Inflammatory macrophage treated with lipopolysaccharide for 4 hours (primary cell): ENCODE measurements around the gene ESYT2.
"Not testable (repeated sequence)": the region's sequence is repeated elsewhere in the genome, so short reads cannot be mapped to it uniquely, and the experiment has no call there.

Source experiments
- DNase-seq: peaks from one replicate; pipeline ENCODE4 v3.0.0-alpha.2; 2020

ESYT2 gene

GRCh38 chr7:158707610-158708009 is 121.7 kb downstream of the ESYT2 start:
- no peak for DNase-seq

GRCh38 chr7:158706710-158707590 is 122.4 kb downstream of the ESYT2 start:
- DNase-seq: no peak

- DNase-seq: peak; percentile 49
These were observed 123.0 kb downstream of the ESYT2 start for GRCh38 chr7:158706273-158706704.

GRCh38 chr7:158705234-158705850 is 124.0 kb downstream of the ESYT2 start:
- DNase-seq: no peak

- DNase-seq: peak; percentile 100
These were observed 124.6 kb downstream of the ESYT2 start, which contains the start of gene NCAPG2 for GRCh38 chr7:158704524-158705233. Gene NCAPG2 (minus strand): TSS chr7:158704804. CDS start chr7:158701899, 2,905 bp downstream.

GRCh38 chr7:158703679-158704523 is 125.4 kb downstream of the ESYT2 start:
- not testable (repeated sequence) for DNase-seq

- no peak for DNase-seq
These were observed 126.4 kb downstream of the ESYT2 start for GRCh38 chr7:158702944-158703343.

- DNase-seq: no peak
These were observed 127.1 kb downstream of the ESYT2 start for GRCh38 chr7:158702196-158702595.

GRCh38 chr7:158700008-158700407 is 129.3 kb downstream of the ESYT2 start:
- DNase-seq: no peak

GRCh38 chr7:158699341-158699740 is 130.0 kb downstream of the ESYT2 start:
- no peak for DNase-seq

- DNase-seq: no peak
These were observed 130.6 kb downstream of the ESYT2 start for GRCh38 chr7:158698657-158699195.

- not testable (repeated sequence) for DNase-seq
These were observed 131.7 kb downstream of the ESYT2 start for GRCh38 chr7:158697597-158697996.

- DNase-seq: peak; percentile 90
These were observed 133.4 kb downstream of the ESYT2 start for GRCh38 chr7:158695726-158696452.

- DNase-seq: no peak
These were observed 134.3 kb downstream of the ESYT2 start for GRCh38 chr7:158695056-158695455.

- no peak for DNase-seq
These were observed 134.7 kb downstream of the ESYT2 start for GRCh38 chr7:158694650-158695049.

- DNase-seq: no peak
These were observed 139.8 kb downstream of the ESYT2 start for GRCh38 chr7:158689488-158689887.

- no peak for DNase-seq
These were observed 141.9 kb downstream of the ESYT2 start for GRCh38 chr7:158687406-158687805.

- no peak for DNase-seq
These were observed 143.6 kb downstream of the ESYT2 start for GRCh38 chr7:158685693-158686092.

GRCh38 chr7:158684329-158684728 is 145.0 kb downstream of the ESYT2 start:
- DNase-seq: no peak

GRCh38 chr7:158683541-158683940 is 145.8 kb downstream of the ESYT2 start:
- no peak for DNase-seq

GRCh38 chr7:158682456-158682855 is 146.9 kb downstream of the ESYT2 start:
- DNase-seq: no peak
